WTC11 (cell line): ENCODE data around the gene OR5K4.
A peak's percentile ranks its signal among the peaks of the same experiment; 100 is the strongest.

Source experiments
- CBFB ChIP-seq: sonication (generic); formaldehyde crosslinking; IDR thresholded peaks from 2 replicates; pipeline ENCODE4 v1.8.1; 2022; ENCODE audit warnings: mild to moderate bottlenecking, low read depth, missing genetic modification reagents
- CTCF ChIP-seq: fragments of 200-600 bp; IDR thresholded peaks from 2 replicates; pipeline ENCODE4 v1.8.0; 2022; ENCODE audit warnings: antibody characterized with exemption
- ELF4 ChIP-seq: sonication (generic); formaldehyde crosslinking; IDR thresholded peaks from 2 replicates; pipeline ENCODE4 v1.8.1; 2022; ENCODE audit warnings: low read depth, mild to moderate bottlenecking, moderate library complexity, missing genetic modification reagents
- FOXK1 ChIP-seq: sonication (generic); formaldehyde crosslinking; IDR thresholded peaks from 2 replicates; pipeline ENCODE4 v1.8.0; 2022; ENCODE audit warnings: mild to moderate bottlenecking, moderate library complexity, missing genetic modification reagents
- GABPB1 ChIP-seq: sonication (generic); formaldehyde crosslinking; IDR thresholded peaks from 2 replicates; pipeline ENCODE4 v1.8.1; 2023; ENCODE audit warnings: mild to moderate bottlenecking, missing genetic modification reagents
- NR2C2 ChIP-seq: sonication (generic); formaldehyde crosslinking; IDR thresholded peaks from 2 replicates; pipeline ENCODE4 v1.8.0; 2022; ENCODE audit warnings: mild to moderate bottlenecking, missing genetic modification reagents
- PRRX2 ChIP-seq: fragments of 250-450 bp; sonication (Bioruptor Pico); IDR thresholded peaks from 2 replicates; pipeline ENCODE4 v1.8.0; 2021; ENCODE audit warnings: mild to moderate bottlenecking
- TF ChIP-seq, protein P1 (sequence below): sonication (generic); formaldehyde crosslinking; IDR thresholded peaks from 2 replicates; pipeline ENCODE4 v1.8.1; 2022; ENCODE audit warnings: mild to moderate bottlenecking, moderate library complexity, missing genetic modification reagents

GRCh38 chr3:98329392-98330124, 24.1 kb upstream of the OR5K4 start:
- TF ChIP-seq CTCF (peak; percentile 40), ELF4 (no peak), PRRX2 (no peak), GABPB1 (no peak), FOXK1 (CRISPR knock-in tag) (no peak), CBFB (CRISPR knock-in tag) (no peak), NR2C2 (CRISPR knock-in tag) (no peak)
- TF ChIP-seq, protein P1, sequence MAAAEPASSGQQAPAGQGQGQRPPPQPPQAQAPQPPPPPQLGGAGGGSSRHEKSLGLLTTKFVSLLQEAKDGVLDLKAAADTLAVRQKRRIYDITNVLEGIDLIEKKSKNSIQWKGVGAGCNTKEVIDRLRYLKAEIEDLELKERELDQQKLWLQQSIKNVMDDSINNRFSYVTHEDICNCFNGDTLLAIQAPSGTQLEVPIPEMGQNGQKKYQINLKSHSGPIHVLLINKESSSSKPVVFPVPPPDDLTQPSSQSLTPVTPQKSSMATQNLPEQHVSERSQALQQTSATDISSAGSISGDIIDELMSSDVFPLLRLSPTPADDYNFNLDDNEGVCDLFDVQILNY (CRISPR knock-in tag): no peak
